ENCODE results near the gene KRTAP4-6.
"Not testable (repeated sequence)": the region's sequence is repeated elsewhere in the genome, so short reads cannot be mapped to it uniquely, and the experiment has no call there.

The KRTAP4-6 gene

DNA sequence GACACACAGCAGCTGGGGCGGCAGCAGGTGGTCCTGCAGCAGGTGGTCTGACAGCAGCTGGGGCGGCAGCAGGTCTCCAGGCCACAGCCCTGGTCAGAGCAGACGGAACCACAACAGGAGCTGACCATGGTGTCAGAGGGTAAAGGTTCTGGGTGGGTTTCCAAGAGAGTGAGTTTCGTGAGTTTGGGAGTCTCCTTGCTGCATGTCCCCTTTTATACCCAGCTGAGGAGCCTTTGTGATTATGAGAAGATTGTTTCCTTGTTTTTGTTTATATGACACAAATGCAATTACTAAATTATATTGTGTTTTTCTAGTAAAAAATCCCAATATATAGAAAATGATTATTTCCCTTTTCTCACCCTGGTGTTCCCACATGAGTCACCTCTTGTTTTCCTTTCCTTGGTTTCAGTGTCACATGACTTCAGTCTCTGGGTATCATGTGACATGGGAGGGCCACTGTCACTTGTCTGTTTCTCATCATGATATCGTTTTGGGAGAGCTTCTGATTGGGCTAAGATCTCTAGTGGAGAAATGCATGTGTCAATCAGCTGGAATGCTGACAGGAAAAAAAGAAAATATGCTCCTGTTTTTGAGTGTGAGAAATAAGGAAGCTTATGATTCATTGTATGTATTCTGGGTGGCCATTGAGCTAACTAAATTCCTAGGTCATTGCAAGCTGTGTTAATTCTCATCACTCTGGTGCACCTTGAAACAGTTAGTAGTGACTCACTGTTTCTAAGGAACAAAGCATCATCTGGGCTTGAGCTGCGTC is at the start of gene KRTAP4-6:
Gene KRTAP4-6, minus strand, starts transcription at position 185 of the 772 bp plus-strand sequence. Its CDS starts 57 bp downstream, at position 128.
- DNase-seq (ENCODE audit: low read depth in 2 of 2): peak; percentile 90 to 91

DNA sequence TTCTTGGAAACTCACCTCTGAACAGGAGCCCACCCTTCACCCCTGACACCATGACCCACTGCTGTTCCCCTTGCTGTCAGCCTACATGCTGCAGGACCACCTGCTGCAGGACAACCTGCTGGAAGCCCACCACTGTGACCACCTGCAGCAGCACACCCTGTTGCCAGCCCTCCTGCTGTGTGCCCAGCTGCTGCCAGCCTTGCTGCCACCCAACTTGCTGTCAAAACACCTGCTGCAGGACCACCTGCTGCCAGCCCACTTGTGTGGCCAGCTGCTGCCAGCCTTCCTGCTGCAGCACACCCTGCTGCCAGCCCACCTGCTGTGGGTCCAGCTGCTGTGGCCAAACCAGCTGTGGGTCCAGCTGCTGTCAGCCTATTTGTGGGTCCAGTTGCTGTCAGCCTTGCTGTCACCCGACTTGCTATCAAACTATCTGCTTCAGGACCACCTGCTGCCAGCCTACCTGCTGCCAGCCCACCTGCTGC is 49.5 kb upstream of the KRTAP4-6 start, which contains the start of gene KRTAP9-1:
Gene KRTAP9-1, plus strand, starts transcription at position 51 of the 482 bp plus-strand sequence. Its CDS starts 0 bp downstream, at position 51.
- not testable (repeated sequence) for DNase-seq (ENCODE audit: low read depth in 2 of 2)

DNA sequence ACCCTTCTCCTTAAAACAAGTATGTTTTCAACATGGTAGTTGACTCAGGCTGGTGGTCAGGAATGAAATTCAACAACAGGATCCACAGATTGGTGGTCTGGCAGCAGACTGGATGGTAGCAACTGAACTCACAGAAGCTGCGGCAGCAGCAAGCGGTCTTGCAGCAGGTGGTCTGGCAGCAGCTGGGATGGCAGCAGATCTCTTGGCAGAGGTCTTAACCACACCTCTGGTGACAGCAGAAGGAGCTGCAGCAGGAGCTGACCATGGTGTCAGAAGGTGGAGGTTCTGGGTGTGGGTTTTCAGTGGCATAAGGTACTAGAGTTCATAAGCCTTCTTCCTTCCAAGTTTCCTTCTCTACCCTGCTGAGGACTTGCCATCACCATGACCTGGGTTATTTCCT is 46.5 kb upstream of the KRTAP4-6 start:
- no peak for DNase-seq (ENCODE audit: low read depth in 2 of 2)

DNA sequence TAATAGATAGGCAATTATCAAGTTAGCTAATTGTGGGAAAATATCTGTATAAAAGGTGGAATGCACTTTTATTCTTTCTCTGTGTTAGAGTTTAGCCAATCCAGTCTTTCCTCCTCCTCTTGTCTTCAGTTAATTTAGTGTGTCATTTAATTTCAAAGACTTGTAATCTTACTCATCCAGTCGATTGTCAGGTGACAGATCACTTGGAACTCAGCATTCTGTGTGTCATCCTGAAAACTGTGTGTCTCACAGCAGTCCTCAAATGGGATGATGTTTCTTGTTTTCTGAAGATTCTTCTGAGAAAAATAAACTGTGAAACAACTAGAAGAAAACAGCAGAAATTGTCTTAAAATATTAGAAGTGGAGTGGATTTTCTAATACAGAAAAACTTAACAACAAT is 44.7 kb upstream of the KRTAP4-6 start:
- DNase-seq (ENCODE audit: low read depth in 2 of 2): no peak

DNA sequence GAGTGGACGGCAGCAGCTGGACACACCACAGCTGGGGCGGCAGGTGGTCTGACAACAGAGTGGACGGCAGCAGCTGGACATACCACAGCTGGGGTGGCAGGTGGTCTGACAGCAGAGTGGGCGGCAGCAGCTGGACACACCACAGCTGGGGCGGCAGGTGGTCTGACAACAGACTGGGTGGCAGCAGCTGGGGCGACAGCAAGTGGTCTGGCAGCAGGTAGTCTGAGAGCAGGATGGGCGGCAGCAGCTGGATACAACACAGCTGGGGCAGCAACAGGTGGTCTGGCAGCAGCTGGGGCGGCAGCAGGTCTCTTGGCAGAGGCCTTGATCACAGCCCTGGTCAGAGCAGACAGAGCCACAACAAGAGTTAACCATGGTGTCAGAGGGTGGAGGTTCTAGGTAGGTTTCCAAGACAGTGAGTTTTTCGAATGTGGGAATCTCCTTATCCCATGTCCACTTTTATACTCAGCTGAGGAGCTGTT is 44.2 kb upstream of the KRTAP4-6 start, which contains the start of gene KRTAP4-1:
Gene KRTAP4-1, minus strand, starts transcription at position 432 of the 482 bp plus-strand sequence. Its CDS starts 57 bp downstream, at position 375.
- DNase-seq (ENCODE audit: low read depth in 2 of 2): no peak

DNA sequence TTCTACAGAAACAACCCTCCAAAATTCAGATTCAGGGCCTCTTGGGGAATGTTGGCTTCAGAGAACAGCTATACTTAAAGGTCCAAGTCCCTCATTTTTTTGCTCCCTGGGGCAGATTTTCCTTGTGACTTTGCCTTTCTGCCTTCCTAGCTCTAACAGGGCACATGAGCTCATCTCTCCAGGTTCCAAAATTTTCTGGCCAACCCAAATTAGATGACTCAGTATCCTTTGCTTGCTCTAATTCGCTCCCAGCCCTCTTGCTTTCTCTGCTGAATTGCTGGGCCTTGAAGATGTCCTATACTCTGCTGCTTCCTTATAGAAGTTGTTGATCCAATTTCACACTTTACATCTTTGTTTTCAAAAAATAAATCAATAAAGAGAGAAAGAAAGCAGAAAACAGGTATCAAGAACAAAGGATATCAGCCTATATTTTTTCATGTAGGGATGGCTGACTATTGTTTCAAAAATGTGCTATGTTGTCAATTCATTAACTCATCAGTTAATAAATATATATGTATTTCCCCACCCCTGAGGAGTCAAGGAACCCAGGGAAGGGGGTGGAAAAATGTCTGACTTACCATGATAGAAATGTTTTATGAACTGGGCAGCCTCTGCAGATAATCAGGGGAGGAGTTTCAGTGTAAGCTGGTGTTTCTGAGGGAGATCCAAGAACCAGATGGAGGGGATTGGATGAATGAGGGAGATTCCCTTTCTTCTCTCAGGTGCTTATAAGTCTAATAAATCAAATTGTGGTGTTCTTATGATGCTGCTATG is 38.7 kb upstream of the KRTAP4-6 start:
- no peak for DNase-seq (ENCODE audit: low read depth in 2 of 2)

DNA sequence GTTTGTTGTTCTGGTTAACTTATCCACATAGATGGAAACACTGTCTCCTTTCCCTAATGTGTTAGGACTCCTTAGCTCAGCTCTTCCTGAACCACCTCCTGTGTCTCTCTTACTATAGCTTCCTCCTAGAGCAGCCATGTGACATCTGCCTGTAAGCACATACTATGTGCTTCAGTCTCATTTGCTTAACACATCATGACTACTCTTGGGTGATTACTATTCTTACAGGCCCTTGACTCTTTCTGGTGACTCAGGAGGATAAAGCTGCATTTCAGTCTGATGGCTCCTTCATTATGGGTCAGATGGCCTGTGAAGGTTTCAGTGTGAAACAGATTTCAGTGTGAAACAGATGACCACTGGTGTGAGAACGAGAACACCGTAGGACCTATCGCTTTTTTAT is 38.0 kb upstream of the KRTAP4-6 start:
- no peak for DNase-seq (ENCODE audit: low read depth in 2 of 2)

DNA sequence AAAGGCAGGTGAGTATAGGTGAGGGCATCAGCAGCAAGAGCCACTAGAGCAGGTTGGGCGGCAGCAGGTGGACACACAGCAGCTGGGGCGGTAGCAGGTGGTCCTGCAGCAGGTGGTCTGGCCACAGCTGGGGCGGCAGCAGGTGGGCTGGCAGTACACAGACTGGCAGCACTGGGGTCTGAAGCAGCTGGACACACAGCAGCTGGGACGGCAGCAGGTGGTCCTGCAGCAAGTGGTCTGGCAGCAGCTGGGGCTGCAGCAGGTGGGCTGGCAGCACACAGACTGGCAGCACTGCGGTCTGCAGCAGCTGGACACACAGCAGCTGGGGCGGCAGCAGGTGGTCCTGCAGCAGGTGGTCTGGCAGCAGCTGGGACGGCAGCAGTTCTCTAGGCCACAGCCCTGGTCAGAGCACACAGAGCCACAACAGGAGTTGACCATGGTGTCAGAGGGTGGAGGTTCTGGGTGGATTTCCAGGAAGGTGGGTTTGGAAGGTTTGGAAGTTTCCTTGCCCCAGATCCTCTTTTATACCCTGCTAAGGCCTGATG is 37.5 kb upstream of the KRTAP4-6 start, which contains the start of gene KRTAP4-2:
Gene KRTAP4-2, minus strand, starts transcription at position 495 of the 545 bp plus-strand sequence. Its CDS starts 57 bp downstream, at position 438.
- no peak for DNase-seq (ENCODE audit: low read depth in 2 of 2)

DNA sequence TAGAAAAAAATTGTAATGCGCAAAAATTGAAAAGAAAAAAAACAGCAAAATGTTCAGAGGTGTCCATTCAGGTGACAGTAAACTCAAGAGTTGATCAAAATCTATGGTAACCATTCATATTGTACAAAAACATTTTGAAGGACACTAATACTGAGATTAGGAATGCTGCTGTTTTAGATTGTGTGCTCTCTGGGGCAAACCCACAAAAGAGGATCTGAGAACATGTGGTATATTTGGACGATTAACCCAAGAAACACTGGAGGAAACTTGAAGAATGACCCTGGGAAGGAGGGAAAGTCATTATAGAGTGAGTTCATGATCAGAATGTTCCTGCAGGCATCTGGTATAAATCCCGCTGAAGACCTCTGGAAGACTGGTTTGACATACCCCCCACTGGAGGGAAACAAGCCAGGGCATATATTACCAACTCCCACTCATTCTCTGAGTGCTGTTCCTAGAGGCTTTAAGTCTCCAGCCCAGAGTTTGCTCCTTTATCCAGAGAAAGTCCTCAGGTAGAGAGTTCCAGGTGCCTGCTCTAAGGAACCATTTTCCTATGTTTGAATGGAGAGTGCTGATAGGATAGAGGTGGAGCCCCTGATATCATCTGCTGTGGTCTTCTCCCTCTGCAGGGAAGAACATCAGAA is 36.5 kb upstream of the KRTAP4-6 start:
- no peak for DNase-seq (ENCODE audit: low read depth in 2 of 2)

DNA sequence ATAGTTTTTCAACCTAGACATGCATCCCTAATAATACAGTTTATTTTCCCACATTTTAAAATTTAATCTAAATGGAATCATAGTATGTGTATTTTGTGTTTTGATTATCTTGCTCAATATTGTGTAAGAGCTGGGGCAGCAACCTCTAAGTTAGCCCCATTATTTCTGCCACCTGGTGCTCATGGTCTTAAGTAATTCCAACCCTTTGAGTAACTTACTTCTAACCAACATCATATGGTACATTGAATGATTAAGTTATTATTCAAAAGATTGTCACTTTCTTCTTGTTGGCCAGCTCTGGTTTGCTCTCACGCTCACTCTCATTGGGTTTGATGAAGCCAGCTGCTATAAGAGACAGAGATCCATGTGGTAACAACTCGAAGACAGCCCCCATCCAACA is 31.5 kb upstream of the KRTAP4-6 start:
- DNase-seq (ENCODE audit: low read depth in 2 of 2): peak in 1 of 2 experiments; percentile 22

DNA sequence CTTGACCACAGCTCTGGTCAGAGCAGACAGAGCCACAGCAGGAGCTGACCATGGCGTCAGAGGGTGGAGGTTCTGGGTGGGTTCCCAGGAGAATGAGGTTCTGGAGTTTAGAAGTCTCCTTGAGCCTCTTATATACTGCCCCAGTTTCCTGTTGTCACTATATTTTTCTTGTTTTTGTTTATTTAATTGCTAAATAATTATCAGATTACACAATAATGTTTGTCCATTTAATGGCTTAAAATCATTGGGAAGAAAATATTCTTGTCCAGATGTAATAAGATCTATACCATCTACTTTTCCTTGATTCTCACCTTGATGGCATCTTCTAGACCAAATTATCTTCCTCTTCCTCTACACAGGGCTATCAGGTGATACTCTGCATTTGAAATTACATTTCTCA is 27.8 kb upstream of the KRTAP4-6 start, which contains the start of gene KRTAP4-3:
Gene KRTAP4-3, minus strand, starts transcription at position 101 of the 400 bp plus-strand sequence. Its CDS starts 49 bp downstream, at position 52.
- no peak for DNase-seq (ENCODE audit: low read depth in 2 of 2)

DNA sequence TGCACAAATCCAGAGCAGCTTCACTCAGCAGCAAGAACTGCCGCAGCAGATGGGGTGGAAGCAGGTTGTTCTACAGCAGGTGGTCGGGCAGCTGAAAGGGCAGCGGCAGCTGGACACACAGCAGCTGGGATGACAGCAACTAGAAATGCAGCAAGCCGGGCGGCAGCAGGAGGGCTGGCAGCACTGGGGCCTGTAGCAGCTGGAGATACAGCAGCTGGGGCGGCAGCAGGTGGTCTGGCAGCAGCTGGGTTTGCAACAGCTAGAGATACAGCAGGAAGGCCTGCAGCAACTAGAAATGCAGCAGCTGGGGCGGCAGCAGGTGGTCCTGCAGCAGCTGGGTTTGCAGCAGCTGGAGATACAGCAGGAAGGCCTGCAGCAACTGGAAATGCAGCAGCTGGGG is 27.2 kb upstream of the KRTAP4-6 start:
- no peak for DNase-seq (ENCODE audit: low read depth in 2 of 2)

DNA sequence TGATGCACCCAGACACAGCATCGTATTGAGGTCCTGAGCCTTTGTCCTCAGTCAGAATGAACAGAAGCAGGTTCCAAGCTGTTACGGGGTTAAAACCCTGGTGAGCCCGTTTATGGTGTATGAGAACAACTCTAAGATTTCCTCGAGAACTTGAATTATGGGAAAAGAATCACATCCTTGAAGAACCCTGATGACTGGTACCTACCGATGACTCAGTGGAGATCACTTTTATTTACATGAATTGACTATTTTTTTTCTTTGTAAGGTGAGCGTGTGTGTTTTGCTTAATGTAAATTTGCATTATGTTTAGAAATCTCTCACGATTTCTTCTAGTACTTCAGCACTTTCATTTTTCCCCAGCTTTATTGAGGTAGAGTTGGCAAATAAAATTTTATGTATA is 23.5 kb upstream of the KRTAP4-6 start:
- DNase-seq (ENCODE audit: low read depth in 2 of 2): no peak

DNA sequence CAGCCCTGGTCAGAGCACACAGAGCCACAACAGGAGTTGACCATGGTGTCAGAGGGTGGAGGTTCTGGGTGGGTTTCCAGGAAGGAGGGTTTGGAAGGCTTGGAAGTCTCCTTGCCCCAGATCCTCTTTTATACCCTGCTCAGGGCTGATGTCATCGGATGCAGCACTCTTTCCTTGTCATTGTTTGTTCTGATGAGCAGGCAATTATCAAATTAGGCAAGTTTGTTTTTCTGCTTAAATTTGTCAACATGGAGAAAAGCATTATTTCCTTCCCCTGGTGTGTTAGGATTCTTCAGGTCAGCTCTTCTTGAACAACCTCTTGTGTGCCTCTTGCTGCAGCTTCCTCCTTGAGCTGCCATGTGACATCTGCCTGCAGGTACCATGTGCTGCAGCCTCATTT is 20.3 kb upstream of the KRTAP4-6 start, which contains the start of gene KRTAP4-4:
Gene KRTAP4-4, minus strand, starts transcription at position 101 of the 400 bp plus-strand sequence. Its CDS starts 57 bp downstream, at position 44.
- DNase-seq (ENCODE audit: low read depth in 2 of 2): no peak

DNA sequence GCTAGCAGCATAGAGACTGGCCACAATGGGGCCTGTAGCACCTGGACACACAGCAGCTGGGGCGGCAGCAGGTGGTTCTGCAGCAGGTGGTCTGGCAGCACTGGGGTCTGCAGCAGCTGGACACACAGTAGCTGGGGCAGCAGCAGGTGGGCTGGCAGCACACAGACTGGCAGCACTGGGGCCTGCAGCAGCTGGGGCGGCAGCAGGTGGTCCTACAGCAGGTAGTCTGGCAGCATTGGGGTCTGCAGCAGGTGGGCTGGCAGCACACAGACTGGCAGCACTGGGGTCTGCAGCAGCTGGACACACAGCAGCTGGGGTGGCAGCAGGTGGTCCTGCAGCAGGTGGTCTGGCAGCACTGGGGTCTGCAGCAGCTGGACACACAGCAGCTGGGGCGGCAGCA is 19.8 kb upstream of the KRTAP4-6 start:
- not testable (repeated sequence) for DNase-seq (ENCODE audit: low read depth in 2 of 2)

DNA sequence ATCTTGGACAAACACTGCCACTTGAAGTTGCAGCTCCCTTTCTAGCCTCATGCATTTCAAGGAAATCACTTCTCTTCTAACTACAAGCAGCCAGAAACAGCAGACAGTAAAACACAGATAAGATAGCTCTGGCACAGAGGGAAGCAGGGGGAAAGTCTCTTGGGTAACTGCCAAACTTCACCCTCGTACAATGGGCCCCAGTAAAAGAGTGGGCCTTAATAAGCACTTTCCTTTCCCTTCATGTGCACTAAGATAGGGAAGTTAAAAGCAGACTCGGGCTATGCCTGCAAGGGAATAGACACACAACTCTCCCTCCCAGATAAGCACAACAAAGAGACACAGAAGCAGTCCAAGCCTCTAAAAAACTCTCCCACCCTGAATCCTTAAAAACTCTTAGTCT is 13.5 kb upstream of the KRTAP4-6 start:
- no peak for DNase-seq (ENCODE audit: low read depth in 2 of 2)

DNA sequence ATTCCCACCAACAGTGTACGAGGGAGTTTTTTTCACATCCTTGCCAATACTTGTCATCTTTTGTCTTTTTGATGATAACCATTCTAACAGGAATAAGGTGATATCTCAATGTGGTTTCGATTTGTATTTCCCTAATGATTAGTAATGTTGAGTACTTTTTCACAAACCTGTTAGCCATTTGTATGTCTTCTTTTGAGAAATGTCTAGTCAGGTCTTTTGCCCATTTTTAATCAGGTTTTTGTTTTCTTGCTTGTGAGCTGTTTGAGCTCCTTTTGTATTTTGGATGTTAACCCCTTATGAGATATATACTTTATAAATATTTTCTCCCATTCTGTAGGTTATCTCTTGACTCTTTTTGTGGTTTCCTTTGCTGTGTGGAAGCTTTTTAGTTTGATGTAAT is 11.2 kb upstream of the KRTAP4-6 start:
- no peak for DNase-seq (ENCODE audit: low read depth in 2 of 2)

DNA sequence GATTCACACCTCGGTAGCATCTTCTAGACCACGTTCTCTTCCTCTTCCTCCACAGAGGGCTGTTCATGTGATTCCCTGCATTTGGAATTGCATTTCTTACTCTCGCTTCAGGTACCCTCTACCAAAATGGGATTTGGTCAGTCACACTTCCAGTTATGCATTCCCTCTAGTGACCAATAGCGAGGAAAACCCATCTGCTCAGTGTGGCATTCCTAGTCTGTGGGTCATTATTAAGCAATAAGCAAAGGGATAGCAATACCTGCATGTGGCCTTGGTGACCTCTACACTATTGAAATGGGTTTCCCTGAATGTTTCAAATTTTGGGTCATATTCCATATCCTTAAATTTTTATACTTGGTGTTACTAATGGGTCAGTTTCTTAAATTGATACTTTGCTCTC is 9.7 kb upstream of the KRTAP4-6 start:
- no peak for DNase-seq (ENCODE audit: low read depth in 2 of 2)

DNA sequence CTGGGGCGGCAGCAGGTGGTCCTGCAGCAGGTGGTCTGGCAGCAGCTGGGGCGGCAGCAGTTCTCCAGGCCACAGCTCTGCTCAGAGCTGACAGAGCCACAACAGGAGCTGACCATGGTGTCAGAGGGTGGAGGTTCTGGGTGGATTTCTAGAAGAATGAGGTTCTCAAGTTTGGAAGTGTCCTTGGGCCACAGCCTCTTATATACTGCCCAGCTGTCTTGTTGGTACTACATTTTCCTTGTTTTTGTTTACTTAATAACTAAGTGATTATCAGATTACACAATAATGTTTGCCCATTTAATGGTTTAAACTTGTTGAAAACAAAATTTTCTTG is 9.3 kb upstream of the KRTAP4-6 start, which contains the start of gene KRTAP4-5:
Gene KRTAP4-5, minus strand, starts transcription at position 174 of the 334 bp plus-strand sequence. Its CDS starts 58 bp downstream, at position 116.
- DNase-seq (ENCODE audit: low read depth in 2 of 2): no peak

DNA sequence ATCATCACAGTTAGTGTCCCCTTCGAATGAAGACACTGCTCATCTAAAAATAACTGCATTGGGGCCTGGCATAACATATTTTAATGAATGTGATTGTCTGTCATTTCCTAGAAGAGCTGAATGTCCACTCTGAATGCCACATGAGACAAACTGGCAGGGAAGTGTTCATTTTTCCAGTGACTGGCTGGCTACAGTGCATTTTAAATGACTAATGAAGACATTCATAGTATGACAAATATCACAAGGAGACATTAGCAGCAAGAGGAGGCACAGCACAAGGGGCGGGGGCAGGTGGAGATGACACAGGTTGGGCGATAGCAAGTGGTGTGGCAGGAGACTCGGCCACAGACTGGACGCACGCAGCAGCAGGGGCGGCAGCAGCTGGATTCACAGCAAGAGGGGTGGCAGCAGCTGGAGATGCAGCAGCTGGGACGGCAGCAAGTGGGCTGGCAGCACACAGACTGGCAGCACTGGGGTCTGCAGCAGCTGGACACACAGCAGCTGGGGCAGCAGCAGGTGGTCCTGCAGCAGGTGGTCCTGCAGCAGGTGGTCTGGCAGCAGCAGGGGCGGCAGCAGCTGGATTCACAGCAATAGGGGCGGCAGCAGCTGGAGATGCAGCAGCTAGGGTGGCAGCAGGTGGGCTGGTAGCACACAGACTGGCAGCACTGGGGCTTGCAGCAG is 8.8 kb upstream of the KRTAP4-6 start:
- DNase-seq (ENCODE audit: low read depth in 2 of 2): not testable (repeated sequence)

Data from fibroblast of skin of left biceps (primary cell).